ENCODE data around the gene TRAF2.
A peak's percentile ranks its signal among the peaks of the same experiment; 100 is the strongest.

The TRAF2 gene

DNA sequence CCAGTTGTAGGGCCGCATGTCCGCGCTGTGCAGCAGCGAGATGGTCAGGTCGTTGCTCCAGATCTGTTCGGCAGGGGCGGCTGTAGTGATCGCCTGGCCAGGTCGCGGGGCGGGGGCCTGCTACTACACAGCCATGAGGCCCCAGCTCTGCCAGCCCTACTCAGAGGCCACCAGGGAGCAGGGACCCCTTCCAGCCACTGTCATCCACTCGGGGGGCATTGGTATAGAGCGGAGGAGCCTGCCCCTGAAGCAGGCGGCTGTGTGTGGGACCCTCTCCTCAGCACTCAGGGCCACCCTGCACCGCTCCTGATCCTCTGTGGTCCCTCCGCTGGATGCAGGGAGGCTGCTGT is 56.5 kb downstream of the TRAF2 start:
- Mint-ChIP-seq H3K9me3 (no peaks in the 10 kb centered on the region), H3K4me3 (peak overlapping the region; percentile 32 to 81), H3K27ac (no peak overlapping the region), H3K36me3 (peaks cover 26 to 36% of the 10 kb centered on the region in 2 donors), H3K4me1 (peaks cover 13 to 22% of the 10 kb centered on the region in 2 donors), H3K27me3 (no peaks in the 10 kb centered on the region)
- DNase-seq (no peak), ATAC-seq (replicated peaks) (no peak)

DNA sequence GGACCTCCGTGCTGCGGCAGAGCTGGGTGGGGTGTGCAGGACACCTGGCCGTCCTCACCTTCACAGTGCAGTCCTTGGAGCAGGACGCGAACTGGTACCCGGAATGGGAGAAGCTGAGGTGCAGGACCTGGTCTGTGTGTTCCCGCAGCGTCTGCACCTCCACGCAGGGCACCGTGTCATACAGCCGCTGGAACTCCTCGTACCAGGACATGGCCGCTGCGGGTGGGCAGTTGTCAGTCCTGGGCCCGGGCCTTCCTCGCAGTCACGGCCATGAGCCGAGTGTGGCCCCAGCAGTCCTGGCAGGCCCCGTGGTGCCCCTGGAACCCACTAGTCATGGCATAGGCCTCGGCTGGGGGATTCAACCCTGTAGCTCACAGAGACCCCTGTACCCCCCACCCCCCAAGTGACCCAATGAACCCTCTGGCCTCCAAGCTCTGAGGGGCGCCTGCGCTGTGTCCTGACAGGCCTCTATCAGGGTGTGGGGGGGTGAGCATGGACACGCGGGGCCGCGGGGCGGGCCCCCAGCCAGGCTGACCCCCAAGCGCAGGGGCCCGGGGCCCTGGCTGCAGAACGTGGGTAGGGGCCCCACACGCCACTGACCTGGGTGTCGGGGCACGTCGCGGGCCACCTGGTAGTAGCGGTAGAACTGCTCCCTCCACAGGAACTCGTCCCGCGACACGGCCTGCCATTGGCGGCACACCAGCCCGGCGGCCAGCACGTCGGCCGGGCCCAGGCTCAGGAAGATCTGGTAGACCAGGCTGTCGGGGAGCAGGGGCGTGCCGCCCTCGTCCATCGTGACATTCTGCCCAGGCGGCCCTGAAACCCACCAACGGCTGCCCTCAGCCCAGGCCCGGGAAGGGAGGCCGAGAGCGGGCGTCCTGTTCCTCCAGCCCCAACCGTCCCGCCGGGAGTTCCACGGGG is 57.2 kb downstream of the TRAF2 start:
- H3K4me1 Mint-ChIP-seq, result peaks cover 12 to 22% of the 10 kb centered on the region in 2 donors

DNA sequence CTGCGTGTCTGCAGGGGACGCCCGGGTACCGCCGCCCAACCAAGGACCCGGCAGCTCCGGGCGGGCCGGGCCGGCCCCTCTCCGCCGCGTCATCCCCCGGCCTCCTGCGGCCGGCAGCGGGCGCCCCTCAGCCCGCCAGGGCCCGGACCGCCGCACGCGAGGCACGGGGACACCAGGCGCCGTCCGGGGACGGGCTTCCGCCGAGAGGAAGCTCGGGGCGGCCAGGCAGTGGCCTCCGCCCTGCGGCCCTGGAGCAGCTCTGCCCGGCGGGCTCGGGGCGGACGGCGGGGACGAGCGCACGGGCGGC is 57.8 kb downstream of the TRAF2 start:
- Mint-ChIP-seq H3K27ac (peak overlapping the region; percentile 80), H3K36me3 (peaks cover 17 to 22% of the 10 kb centered on the region in 2 donors), H3K4me1 (peaks cover 8 to 21% of the 10 kb centered on the region in 2 donors), H3K4me3 (peak overlapping the region; percentile 81 to 83), H3K9me3 (no peaks in the 10 kb centered on the region), H3K27me3 (no peaks in the 10 kb centered on the region)
- DNase-seq, result no peak
- peak; percentile 69 to 72 for ATAC-seq (replicated peaks)

More for the DNA sequence above, 57.2 kb downstream of the TRAF2 start:
- peak; percentile 44 to 47 for ATAC-seq (replicated peaks)
- peak; percentile 35 for DNase-seq
- peak overlapping the region; percentile 81 to 83 for H3K4me3 Mint-ChIP-seq
- H3K27me3 Mint-ChIP-seq, result no peaks in the 10 kb centered on the region
- peak overlapping the region; percentile 80 for H3K27ac Mint-ChIP-seq
- peaks cover 23 to 29% of the 10 kb centered on the region in 2 donors for H3K36me3 Mint-ChIP-seq
- H3K9me3 Mint-ChIP-seq, result no peaks in the 10 kb centered on the region

DNA sequence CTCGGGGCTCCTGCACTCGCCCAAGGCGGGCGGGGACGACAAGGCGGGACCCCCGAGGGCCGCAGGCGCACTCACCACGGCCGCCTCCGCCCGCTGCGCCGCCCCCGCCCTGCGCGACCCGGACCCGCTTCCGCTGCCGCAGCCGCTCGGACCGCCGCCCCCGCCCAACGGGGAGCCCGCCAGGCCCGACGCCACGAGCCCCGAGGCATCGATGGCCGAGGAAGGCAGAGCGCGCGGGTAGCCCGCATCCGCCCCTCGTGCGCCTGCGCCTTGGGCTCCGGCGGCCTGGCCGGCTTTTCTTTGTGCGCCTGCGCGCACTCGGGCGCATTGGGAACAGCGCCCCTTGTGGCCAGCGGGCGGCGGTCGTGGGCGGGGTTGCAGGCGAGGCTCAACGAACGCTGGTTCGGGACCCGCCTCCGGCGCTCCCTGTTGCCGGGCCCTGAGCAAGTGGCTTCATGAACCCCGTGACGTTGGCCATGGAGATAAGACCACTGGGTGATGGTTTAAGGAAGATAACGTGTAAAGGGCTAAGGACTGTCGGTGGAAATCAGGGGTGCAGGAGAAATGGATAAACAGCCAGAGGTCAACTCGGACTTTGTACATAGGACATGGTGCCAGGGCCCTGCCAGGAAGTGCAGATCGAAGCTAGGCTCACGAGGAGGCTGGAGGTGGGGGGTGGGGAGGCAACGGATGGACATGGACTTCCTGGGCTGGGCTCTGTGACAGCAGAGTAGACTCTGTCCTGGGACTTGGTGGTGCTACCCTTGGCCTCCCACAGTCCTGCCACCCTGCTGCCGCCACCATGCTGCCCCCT is 58.4 kb downstream of the TRAF2 start, which contains the start of the genes C8G and FBXW5:
TSS of gene C8G (plus strand) at position 725 of the 814 bp plus-strand sequence. CDS start at position 803, 78 bp downstream.
TSS of gene FBXW5 (minus strand) at position 220 of the 814 bp plus-strand sequence. CDS start 655 bp downstream, outside the sequence.
- Mint-ChIP-seq H3K4me3 (peak within 1 kb of the TSS; percentile 81 to 83), H3K27me3 (no peaks in the 10 kb centered on the region), H3K36me3 (peaks cover 11 to 17% of the 10 kb centered on the region in 2 donors), H3K9me3 (no peaks in the 10 kb centered on the region), H3K4me1 (peaks cover 6 to 16% of the 10 kb centered on the region in 2 donors), H3K27ac (peak within 1 kb of the TSS; percentile 96)
- peak; percentile 78 to 85 for ATAC-seq (replicated peaks)
- DNase-seq, result peak; percentile 94

DNA sequence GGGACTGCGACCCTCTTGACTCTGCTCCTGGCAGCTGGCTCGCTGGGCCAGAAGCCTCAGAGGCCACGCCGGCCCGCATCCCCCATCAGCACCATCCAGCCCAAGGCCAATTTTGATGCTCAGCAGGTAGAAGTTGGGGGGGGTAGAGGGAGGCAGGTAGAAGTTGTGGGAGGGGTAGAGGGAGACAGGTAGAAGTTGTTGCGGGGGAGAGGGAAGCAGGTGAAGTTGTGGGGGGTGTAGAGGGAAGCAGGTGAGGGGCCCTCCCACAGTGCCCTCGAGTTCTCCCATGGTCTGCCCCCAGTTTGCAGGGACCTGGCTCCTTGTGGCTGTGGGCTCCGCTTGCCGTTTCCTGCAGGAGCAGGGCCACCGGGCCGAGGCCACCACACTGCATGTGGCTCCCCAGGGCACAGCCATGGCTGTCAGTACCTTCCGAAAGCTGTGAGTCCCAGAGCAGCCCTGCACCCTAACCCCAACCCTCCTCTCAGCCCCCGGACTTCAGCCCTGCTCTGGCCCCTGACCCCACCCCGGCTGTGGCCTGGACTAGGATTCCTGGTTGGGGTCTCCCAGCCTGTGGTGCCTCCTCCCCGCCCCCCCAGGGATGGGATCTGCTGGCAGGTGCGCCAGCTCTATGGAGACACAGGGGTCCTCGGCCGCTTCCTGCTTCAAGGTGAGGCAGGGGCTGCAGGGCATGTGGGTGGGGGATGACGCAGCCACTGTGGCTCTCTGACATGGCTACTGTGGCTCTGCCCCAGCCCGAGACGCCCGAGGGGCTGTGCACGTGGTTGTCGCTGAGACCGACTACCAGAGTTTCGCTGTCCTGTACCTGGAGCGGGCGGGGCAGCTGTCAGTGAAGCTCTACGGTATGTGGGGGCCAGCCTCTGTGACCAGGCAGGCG is 59.3 kb downstream of the TRAF2 start:
- no peak overlapping the region for H3K27ac Mint-ChIP-seq
- peaks cover 10 to 22% of the 10 kb centered on the region in 2 donors for H3K4me1 Mint-ChIP-seq

GRCh38 chr9:136946228-136947027 is 60.1 kb downstream of the TRAF2 start:
- no peak for ATAC-seq (replicated peaks)
- no peaks in the 10 kb centered on the region for H3K27me3 Mint-ChIP-seq
- DNase-seq, result no peak
- H3K36me3 Mint-ChIP-seq, result peaks cover 4 to 12% of the 10 kb centered on the region in 2 donors
- H3K9me3 Mint-ChIP-seq, result no peaks in the 10 kb centered on the region
- peaks cover 10 to 24% of the 10 kb centered on the region in 2 donors for H3K4me1 Mint-ChIP-seq
- no peak overlapping the region for H3K27ac Mint-ChIP-seq
- no peak overlapping the region for H3K4me3 Mint-ChIP-seq

More for the DNA sequence above, 59.3 kb downstream of the TRAF2 start:
- no peaks in the 10 kb centered on the region for H3K9me3 Mint-ChIP-seq
- no peak overlapping the region for H3K4me3 Mint-ChIP-seq
- H3K36me3 Mint-ChIP-seq, result peaks cover 9 to 16% of the 10 kb centered on the region in 2 donors
- H3K27me3 Mint-ChIP-seq, result no peaks in the 10 kb centered on the region
- DNase-seq (no peak), ATAC-seq (replicated peaks) (no peak)

DNA sequence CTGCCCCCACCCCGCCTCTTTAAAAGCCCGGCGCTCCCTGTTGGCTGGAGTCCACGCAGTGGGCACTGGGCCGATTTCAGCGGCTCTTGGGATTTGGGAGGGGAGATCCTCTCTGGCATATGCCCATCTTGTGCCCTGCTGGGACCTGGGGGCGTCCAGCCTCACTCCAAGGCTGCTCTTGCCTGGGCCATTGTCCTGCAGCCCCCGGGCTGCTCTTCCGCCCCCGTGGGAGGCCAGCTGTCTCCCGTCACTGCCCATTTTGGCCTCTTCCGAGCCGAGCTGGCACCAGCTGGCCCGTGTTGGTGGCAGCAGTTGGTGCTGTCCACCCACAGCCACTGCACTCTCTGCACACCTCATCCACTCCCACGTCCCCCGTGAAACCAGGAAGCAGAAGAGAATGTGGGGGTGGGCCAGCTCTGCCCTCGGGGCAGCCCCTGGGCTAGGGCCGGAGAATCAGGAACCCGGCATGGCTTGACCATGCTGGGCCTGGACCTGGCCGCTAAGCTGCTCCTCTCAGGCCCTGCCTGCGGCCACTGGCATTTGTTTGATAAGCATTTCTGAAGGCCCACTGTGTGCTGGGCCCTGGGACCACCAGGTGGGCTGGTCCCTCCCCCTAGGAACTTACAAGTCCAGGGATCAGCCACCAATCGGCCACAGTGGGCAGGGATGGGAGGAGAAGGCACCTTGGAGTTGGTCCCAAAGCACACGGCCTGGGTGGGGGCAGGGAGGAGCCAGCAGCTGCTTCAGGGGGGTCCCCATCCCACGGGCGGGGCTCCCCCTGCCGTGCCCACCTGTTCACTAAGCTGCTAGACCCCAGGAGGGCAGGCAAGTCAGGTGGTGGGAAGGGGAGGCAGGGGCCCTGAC is 60.9 kb downstream of the TRAF2 start:
- DNase-seq, result no peak
- no peak overlapping the region for H3K4me3 Mint-ChIP-seq
- no peak for ATAC-seq (replicated peaks)
- H3K4me1 Mint-ChIP-seq, result peaks cover 8 to 24% of the 10 kb centered on the region in 2 donors
- no peaks in the 10 kb centered on the region for H3K27me3 Mint-ChIP-seq
- no peak overlapping the region for H3K27ac Mint-ChIP-seq
- H3K36me3 Mint-ChIP-seq, result peaks cover 0 to 3% of the 10 kb centered on the region in 2 donors
- H3K9me3 Mint-ChIP-seq, result no peaks in the 10 kb centered on the region

- no peak for ATAC-seq (replicated peaks)
- Mint-ChIP-seq H3K27ac (no peak overlapping the region), H3K4me3 (peak overlapping the region in 1 of 2 donors; percentile 13), H3K9me3 (no peaks in the 10 kb centered on the region), H3K36me3 (no peaks in the 10 kb centered on the region), H3K4me1 (peaks cover 8 to 24% of the 10 kb centered on the region in 2 donors), H3K27me3 (no peaks in the 10 kb centered on the region)
- DNase-seq, result no peak
Measured at GRCh38 chr9:136947955-136948510, 61.7 kb downstream of the TRAF2 start.

DNA sequence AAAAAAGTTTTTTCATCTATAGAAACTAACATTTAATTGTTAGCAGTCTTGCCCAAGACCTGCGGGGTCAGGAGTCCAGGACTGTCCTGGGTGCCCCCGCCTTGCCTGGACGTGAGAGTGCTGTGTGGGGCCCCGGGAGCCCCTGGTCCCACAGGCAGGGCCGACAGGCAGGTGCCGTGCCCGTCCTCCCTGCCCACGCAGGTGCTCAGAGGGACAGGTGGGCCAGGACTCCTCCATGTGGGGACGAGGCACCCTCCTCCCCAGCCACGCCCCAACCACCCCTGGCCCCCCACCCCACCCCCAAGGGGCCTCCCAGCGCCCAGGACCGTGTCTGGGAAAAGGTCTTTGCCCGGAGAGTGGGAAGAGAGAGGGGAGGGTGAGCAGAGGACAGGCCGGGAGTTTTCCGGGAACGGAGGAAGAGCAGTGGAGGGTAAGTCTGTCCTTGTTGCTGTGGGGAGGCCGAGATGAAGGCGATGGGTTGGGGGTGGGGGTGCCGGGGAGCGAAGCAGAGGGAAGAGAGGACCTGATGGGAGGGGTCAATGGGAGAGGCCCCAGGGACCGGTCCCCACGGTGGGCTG is 63.0 kb downstream of the TRAF2 start:
- Mint-ChIP-seq H3K4me1 (peaks cover 8 to 24% of the 10 kb centered on the region in 2 donors), H3K36me3 (no peaks in the 10 kb centered on the region), H3K27me3 (no peaks in the 10 kb centered on the region), H3K4me3 (peak overlapping the region; percentile 87 to 94), H3K27ac (peak overlapping the region; percentile 81), H3K9me3 (no peaks in the 10 kb centered on the region)
- ATAC-seq (replicated peaks) (no peak), DNase-seq (no peak)

GRCh38 chr9:136949817-136950655 is 63.7 kb downstream of the TRAF2 start:
- Mint-ChIP-seq H3K27me3 (no peaks in the 10 kb centered on the region), H3K4me1 (peaks cover 6 to 19% of the 10 kb centered on the region in 2 donors), H3K27ac (peak overlapping the region; percentile 93), H3K36me3 (no peaks in the 10 kb centered on the region), H3K9me3 (no peaks in the 10 kb centered on the region), H3K4me3 (peak overlapping the region; percentile 91 to 94)
- ATAC-seq (replicated peaks) (peak; percentile 95 to 96), DNase-seq (peak; percentile 94)

GRCh38 chr9:136950656-136951276 is 64.5 kb downstream of the TRAF2 start:
- ATAC-seq (replicated peaks), result no peak

More at GRCh38 chr9:136950656-136951276, 64.5 kb downstream of the TRAF2 start:
- Mint-ChIP-seq H3K27ac (peak overlapping the region; percentile 93), H3K4me1 (peaks cover 6 to 19% of the 10 kb centered on the region in 2 donors), H3K9me3 (no peaks in the 10 kb centered on the region), H3K27me3 (no peaks in the 10 kb centered on the region), H3K4me3 (peak overlapping the region; percentile 91 to 94), H3K36me3 (no peaks in the 10 kb centered on the region)
- DNase-seq, result no peak

Data from stimulated activated naive B cell treated with anti-CD40 and anti-IgM and Interleukin-4, amounts not matched to agents 10 μg/mL and 1 μg/mL and 100 μg/mL, for 72 hours (primary cell).